Stimulated activated naive CD8-positive, alpha-beta T cell treated with anti-CD3 and anti-CD28 coated beads, Interleukin-15, Interleukin-2, amounts not matched to agents 100 ng/mL and 50 ng/mL, for 24 hours (primary cell): Measurements from ENCODE around the gene KLHL29.

Experiments used
- H3K27ac Mint-ChIP-seq: one replicate; pipeline ENCODE4 v1.8.0; 2021; ENCODE audit warnings: mild to moderate bottlenecking, mixed read lengths
- H3K27me3 Mint-ChIP-seq: one replicate; pipeline ENCODE4 v1.8.0; 2021; ENCODE audit warnings: mixed read lengths
- H3K36me3 Mint-ChIP-seq: one replicate; pipeline ENCODE4 v1.8.0; 2021; ENCODE audit warnings: low read depth, mixed read lengths
- H3K4me1 Mint-ChIP-seq: one replicate; pipeline ENCODE4 v1.8.0; 2021; ENCODE audit warnings: low read depth, mixed read lengths
- H3K4me3 Mint-ChIP-seq: one replicate; pipeline ENCODE4 v1.8.0; 2021; ENCODE audit warnings: mild to moderate bottlenecking, mixed read lengths
- H3K9me3 Mint-ChIP-seq: one replicate; pipeline ENCODE4 v1.8.0; 2021; ENCODE audit warnings: mixed read lengths

KLHL29 gene

GRCh38 chr2:23510471-23510870, 125.5 kb downstream of the KLHL29 start:
- Mint-ChIP-seq H3K27me3 (peaks cover 9% of the 10 kb centered on the region), H3K4me1 (no peaks in the 10 kb centered on the region), H3K4me3 (no peak overlapping the region), H3K36me3 (no peaks in the 10 kb centered on the region), H3K9me3 (no peaks in the 10 kb centered on the region), H3K27ac (no peak overlapping the region)

GRCh38 chr2:23512778-23513177, 127.8 kb downstream of the KLHL29 start:
- Mint-ChIP-seq H3K4me3 (no peak overlapping the region), H3K36me3 (no peaks in the 10 kb centered on the region), H3K9me3 (no peaks in the 10 kb centered on the region), H3K4me1 (no peaks in the 10 kb centered on the region), H3K27ac (no peak overlapping the region), H3K27me3 (peaks cover 10% of the 10 kb centered on the region)

GRCh38 chr2:23513245-23513871, 128.4 kb downstream of the KLHL29 start:
- Mint-ChIP-seq H3K4me1 (no peaks in the 10 kb centered on the region), H3K4me3 (no peak overlapping the region), H3K27me3 (peaks cover 10% of the 10 kb centered on the region), H3K9me3 (no peaks in the 10 kb centered on the region), H3K36me3 (no peaks in the 10 kb centered on the region), H3K27ac (no peak overlapping the region)

- Mint-ChIP-seq H3K9me3 (no peaks in the 10 kb centered on the region), H3K4me1 (no peaks in the 10 kb centered on the region)
These were observed 129.2 kb downstream of the KLHL29 start for GRCh38 chr2:23513872-23514793.

DNA sequence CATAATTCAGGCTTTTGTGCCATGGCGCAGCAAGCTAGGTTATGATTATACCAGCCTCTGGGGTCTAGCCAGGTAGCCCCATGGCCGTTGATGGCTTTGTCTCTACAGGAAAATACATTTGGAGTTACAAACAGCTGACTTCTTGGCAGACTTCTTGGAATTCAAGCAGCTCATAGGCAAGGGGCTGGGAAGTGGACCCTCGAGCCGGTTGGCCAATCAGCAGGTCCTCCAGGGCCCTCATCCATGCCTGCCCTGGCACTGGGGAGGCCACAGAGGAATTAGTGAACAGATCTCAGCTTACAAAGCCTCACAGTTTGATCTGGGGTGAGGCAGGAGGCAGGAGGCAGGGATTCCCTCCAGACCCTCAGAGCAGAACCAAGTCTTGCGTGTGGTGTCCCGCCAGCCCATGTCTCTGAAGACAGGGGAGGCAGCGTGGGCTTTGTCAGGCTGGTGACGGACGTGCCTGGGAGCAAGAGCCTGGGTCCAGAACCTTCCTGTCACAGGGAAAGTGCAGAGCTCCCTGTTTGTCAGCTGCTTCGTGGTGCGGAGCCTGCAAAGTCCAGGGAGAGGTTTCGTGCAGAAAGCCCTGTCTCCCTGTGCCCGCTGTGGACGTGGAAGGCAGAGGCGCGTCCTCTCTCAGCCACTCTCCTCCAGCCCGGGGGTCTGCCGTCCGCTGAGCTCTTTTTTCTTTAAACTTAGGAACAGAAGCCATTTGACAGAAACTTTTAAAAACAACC, 131.7 kb downstream of the KLHL29 start:
- no peak overlapping the region for H3K27ac Mint-ChIP-seq
- no peaks in the 10 kb centered on the region for H3K4me1 Mint-ChIP-seq
- no peak overlapping the region for H3K4me3 Mint-ChIP-seq
- no peaks in the 10 kb centered on the region for H3K36me3 Mint-ChIP-seq
- H3K27me3 Mint-ChIP-seq, result peaks cover 10% of the 10 kb centered on the region
- H3K9me3 Mint-ChIP-seq, result no peaks in the 10 kb centered on the region

More at GRCh38 chr2:23513872-23514793, 129.2 kb downstream of the KLHL29 start:
- Mint-ChIP-seq H3K4me3 (no peak overlapping the region), H3K27me3 (peaks cover 10% of the 10 kb centered on the region), H3K27ac (no peak overlapping the region), H3K36me3 (no peaks in the 10 kb centered on the region)

GRCh38 chr2:23518481-23519333, 133.7 kb downstream of the KLHL29 start:
- peaks cover 10% of the 10 kb centered on the region for H3K27me3 Mint-ChIP-seq
- no peak overlapping the region for H3K27ac Mint-ChIP-seq
- no peak overlapping the region for H3K4me3 Mint-ChIP-seq
- H3K9me3 Mint-ChIP-seq, result no peaks in the 10 kb centered on the region
- no peaks in the 10 kb centered on the region for H3K4me1 Mint-ChIP-seq
- H3K36me3 Mint-ChIP-seq, result no peaks in the 10 kb centered on the region

DNA sequence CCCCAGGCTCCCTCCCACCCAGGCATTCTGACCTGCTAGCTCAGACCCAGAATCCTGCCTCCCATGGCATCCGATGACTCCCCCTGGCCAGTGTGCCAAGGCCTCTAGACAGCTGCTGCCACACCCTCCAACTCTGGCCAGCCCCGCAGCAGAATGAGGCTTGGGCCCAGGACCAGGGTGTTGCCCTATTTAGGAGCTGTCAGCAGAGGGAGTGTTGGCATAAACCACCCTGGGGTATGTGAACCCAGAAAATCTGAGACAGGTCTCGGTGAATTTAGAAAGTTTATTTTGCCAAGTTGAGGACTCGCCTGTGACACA, 134.3 kb downstream of the KLHL29 start:
- peaks cover 10% of the 10 kb centered on the region for H3K27me3 Mint-ChIP-seq
- no peaks in the 10 kb centered on the region for H3K4me1 Mint-ChIP-seq
- H3K4me3 Mint-ChIP-seq, result no peak overlapping the region
- H3K27ac Mint-ChIP-seq, result no peak overlapping the region
- H3K9me3 Mint-ChIP-seq, result no peaks in the 10 kb centered on the region
- no peaks in the 10 kb centered on the region for H3K36me3 Mint-ChIP-seq

DNA sequence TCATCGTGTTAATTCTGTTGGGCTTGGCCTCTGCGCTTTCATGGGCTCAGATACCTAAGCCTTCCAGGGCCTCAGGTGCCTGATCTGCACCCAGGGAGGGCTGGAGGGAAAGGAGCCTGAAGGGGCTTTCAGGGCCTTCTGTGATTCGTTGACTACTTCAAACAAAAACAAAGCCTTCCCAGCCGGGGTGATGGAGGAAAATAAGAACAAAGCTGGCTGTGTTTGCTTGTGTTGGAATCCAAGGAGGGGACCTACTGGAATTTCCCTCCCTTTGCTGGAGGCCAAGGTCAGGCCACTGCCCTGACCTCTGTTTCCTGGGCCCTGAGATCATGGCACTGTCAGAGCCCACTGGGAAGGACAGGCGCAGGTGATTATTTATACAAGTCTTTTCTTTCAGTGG, 135.3 kb downstream of the KLHL29 start:
- H3K27me3 Mint-ChIP-seq, result peaks cover 3% of the 10 kb centered on the region
- no peak overlapping the region for H3K27ac Mint-ChIP-seq
- H3K9me3 Mint-ChIP-seq, result no peaks in the 10 kb centered on the region
- no peaks in the 10 kb centered on the region for H3K4me1 Mint-ChIP-seq
- H3K4me3 Mint-ChIP-seq, result no peak overlapping the region
- no peaks in the 10 kb centered on the region for H3K36me3 Mint-ChIP-seq

GRCh38 chr2:23521060-23521459, 136.1 kb downstream of the KLHL29 start:
- Mint-ChIP-seq H3K4me3 (no peak overlapping the region), H3K9me3 (no peaks in the 10 kb centered on the region), H3K27ac (no peak overlapping the region)

DNA sequence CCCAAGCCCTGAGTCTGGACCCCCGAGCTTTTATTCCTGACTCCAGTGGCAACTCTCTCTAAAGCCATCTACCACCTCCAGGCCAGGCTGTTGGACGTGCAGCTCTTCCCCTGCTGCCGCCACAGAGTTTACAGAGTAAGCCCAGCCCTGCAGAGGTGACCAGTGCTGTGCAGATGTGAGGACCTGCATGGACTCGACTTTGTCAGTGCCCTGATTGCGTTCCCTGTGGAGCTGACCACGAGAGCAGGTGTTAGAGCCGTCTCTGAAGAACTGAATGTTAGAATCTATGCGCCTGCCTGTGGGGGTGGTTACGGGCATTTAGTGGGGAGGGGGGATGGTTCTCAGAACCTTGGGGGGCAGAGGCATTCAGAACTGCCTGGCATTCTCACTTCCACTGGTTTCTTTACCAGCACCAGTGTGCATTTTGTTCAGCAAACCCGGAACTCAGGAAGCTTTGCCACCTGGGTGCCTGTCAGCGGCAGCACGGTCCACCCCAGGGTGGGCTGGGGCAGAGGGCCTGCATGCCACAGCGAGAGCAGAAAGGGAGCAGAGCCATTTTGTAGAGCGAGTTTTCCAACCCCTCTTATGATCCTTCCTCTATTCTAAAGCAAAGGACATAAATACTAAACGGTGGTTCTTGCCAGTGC, 137.9 kb downstream of the KLHL29 start:
- Mint-ChIP-seq H3K9me3 (no peaks in the 10 kb centered on the region), H3K4me1 (peaks cover 8% of the 10 kb centered on the region), H3K27ac (no peak overlapping the region), H3K36me3 (no peaks in the 10 kb centered on the region), H3K27me3 (no peaks in the 10 kb centered on the region), H3K4me3 (no peak overlapping the region)

More at GRCh38 chr2:23521060-23521459, 136.1 kb downstream of the KLHL29 start:
- H3K36me3 Mint-ChIP-seq, result no peaks in the 10 kb centered on the region
- no peaks in the 10 kb centered on the region for H3K27me3 Mint-ChIP-seq
- H3K4me1 Mint-ChIP-seq, result peaks cover 4% of the 10 kb centered on the region

DNA sequence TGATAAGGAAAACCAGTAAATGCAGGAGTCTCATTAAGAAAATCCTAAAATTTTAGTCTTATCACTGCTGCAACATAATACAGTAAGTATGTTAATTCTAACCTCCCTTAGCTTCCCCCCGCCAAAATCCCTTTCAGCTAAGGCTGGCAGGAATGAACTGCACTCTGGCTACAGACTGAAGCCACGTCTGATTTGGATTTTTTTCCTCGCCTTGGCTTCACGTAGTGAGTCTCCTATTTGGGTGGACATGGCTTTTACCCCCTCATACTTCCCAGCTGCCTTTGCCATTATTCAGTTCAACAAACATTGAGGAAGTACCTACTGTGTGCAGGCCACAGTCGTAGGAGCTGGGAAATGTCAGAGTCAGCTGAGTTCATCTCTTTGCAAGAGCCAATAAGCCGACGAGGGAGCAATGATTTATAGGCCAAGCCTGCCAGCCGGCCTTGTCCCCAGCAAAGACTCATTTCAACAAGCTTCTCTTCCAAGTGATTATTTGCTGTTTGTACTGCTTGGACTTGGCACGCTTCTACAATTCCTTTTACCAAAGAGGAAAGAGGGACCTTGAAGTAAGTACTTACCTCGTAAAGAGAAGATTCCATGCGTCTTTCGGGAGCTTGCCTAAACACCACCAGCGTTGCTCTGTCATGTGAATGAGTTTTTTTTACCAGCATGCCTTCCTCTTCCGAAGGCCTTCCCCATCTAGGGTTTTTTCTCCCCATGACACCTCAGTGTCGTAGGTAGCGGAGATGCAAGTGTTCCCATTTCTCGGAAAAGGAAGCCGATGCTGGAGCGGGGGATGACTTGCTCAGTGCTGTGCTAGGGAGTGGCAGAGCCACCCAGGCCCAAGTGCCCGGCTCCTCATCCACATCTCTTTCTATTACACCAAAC, 138.6 kb downstream of the KLHL29 start:
- H3K9me3 Mint-ChIP-seq, result no peaks in the 10 kb centered on the region
- no peaks in the 10 kb centered on the region for H3K27me3 Mint-ChIP-seq
- H3K36me3 Mint-ChIP-seq, result no peaks in the 10 kb centered on the region
- H3K4me1 Mint-ChIP-seq, result peaks cover 8% of the 10 kb centered on the region
- no peak overlapping the region for H3K27ac Mint-ChIP-seq
- H3K4me3 Mint-ChIP-seq, result no peak overlapping the region

DNA sequence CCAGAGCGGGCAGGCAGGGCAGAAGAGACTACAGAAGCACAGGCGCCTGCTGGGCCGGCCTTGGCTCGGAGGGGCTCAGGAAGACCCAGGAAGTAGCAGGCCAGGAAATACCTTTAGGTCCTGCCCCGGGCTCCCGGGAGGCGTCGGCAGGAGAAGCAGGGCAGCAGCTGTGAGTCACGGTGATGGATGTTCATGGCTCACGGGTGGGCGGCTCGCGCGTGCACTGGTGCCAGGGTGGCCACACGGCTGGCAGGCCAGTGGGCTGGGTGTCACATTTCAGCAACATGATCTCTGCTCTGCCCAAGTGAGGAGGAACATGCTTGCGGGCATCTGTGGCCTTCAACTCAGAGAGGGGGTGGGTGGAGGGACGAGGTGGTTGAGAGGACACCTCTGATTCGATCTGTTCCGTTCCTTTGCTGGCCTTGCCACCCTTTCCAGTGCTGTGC, 139.3 kb downstream of the KLHL29 start:
- no peak overlapping the region for H3K4me3 Mint-ChIP-seq
- no peaks in the 10 kb centered on the region for H3K36me3 Mint-ChIP-seq
- H3K27ac Mint-ChIP-seq, result no peak overlapping the region
- H3K9me3 Mint-ChIP-seq, result no peaks in the 10 kb centered on the region
- no peaks in the 10 kb centered on the region for H3K27me3 Mint-ChIP-seq
- H3K4me1 Mint-ChIP-seq, result peaks cover 8% of the 10 kb centered on the region

GRCh38 chr2:23525137-23525765, 140.3 kb downstream of the KLHL29 start:
- Mint-ChIP-seq H3K9me3 (no peaks in the 10 kb centered on the region), H3K27ac (no peak overlapping the region), H3K4me1 (peaks cover 8% of the 10 kb centered on the region)

More at GRCh38 chr2:23525137-23525765, 140.3 kb downstream of the KLHL29 start:
- Mint-ChIP-seq H3K4me3 (no peak overlapping the region), H3K36me3 (no peaks in the 10 kb centered on the region), H3K27me3 (no peaks in the 10 kb centered on the region)
